Stimulated activated CD4-positive, alpha-beta T cell treated with anti-CD3 and anti-CD28 coated beads, Interleukin-1b, Interleukin-23, amount 100 ng/mL, for 24 hours (primary cell): ENCODE measurements around the gene ESRRA.
A peak's percentile ranks its signal among the peaks of the same experiment; 100 is the strongest.

Experiments
- DNase-seq, 4 experiments: peaks; one replicate each; pipeline ENCODE4 v3.0.0-alpha.2; 2020; ENCODE audit warnings: low read depth in 4 of 4, low spot score in 1 of 4

ESRRA gene

DNA sequence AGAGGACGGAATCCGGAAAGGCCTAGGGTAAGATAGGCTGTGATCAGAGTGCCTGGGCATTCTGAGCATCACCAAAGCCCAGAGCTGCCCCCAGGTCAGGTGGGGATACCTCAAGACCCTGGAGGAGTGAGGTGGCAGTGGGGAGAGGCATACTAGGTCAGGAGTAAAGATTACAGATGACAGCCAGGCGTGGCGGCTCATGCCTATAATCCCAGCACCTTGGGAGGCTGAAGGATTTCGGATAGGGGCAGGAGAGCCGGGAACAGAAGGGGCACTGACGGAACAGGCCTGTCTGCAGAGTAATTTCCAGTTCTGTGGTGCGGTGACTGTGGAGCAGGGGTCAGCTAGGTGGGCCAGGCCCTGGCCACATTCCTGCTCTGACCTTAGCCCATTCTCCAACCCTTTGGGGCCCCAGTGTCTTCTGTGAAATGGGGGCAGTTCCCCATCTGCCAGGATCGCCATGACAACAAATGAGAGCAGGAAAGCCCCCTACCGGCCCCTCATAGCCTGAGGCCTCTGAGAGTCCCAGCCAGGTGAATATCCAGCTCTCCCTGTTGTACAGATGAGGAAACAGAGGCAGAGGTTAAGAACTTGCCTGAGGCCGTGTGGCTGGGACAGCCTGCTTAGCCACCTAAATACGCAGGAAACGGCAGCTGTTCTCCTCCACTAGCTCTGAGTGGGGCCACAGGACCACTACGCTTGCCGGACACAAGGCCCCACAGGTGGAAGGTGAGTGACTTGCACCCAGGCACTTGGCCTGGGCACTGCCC, 30.1 kb upstream of the ESRRA start:
- DNase-seq: no peak

DNA sequence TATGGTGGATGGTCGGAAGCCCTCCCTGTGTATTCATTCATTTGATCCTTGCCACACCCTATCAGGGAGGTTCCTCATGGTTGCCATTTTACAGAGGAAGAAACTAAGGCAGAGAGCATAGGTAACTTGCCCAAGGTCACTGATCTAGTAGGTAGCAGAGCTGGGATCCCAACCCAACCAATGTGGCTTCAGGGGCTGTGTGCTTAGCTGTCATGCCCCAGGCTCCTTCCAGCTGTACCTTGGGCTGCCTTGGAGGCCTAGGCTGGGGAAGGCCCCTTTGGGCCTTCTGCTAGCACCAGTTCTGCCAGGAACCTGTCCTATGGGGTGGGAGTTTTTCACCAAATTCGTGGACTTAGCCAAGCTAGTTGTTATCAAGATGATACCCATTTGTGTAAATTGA, 29.5 kb upstream of the ESRRA start:
- no peak for DNase-seq

DNA sequence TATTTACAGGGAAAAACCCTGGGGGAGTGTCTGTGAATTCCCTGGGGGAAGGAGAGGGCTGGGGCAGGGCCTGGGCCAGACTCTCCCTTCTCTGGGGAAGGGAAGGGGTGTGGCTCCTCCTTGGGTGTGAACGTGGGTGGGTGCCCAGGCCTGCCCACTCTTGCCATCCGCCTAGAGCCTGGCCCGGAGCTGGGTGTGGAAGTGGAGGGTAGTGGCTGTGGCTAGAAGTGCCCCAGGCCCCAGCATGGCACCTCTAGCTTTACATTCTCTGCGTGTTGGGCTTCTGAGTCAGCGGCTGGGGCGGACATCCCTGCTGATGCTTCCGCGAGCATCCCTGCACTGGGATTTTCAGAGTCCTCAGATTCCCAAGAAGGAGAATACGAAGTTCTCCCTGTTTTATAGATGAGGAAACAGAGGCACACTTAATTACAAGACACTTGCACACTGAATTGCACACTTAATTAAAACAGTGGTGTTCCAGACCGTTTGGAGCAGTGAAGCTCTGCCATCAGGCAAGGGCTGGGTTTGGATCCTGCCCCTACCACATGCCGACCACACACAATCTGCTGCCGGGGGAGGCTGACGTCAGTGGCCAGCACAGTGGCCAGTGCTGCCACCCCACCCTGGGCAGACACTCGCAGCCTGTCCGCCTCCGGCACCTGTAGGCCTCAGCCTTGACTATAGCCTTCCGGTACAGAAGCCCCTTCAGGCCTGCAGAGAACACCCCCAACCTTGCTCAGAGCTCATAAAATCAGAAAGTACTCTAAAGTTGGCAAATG, 28.5 kb upstream of the ESRRA start:
- no peak for DNase-seq

DNA sequence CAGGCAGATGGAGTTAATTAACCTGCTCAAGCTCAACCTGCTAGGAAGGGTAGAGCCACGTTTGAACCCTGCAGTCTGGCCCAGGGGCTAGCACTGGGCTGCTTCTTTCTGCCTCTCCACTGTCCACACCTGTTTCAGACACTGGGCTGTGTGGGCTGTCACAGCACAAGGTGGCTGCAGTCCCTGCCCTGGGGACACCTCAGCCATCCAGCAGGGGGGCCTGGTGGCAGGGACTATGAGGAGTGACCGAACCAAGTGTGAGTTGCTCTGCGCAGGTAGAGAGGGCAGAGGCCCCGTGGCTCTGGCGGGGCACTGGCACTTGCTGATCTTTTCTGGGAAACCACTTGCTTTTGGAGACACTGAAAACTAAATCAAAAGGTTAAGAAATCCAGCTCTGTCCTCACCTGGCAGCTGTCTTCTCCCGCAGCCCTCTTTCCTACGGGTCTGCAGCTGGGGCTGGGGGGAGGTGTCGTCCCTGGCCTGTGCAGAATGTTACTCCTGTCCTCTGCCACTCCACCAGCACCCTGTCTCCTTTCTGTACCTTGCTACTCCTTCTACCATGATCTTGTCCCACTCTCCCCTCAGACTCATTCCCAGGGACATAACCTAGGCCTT, 26.6 kb upstream of the ESRRA start:
- no peak for DNase-seq

DNA sequence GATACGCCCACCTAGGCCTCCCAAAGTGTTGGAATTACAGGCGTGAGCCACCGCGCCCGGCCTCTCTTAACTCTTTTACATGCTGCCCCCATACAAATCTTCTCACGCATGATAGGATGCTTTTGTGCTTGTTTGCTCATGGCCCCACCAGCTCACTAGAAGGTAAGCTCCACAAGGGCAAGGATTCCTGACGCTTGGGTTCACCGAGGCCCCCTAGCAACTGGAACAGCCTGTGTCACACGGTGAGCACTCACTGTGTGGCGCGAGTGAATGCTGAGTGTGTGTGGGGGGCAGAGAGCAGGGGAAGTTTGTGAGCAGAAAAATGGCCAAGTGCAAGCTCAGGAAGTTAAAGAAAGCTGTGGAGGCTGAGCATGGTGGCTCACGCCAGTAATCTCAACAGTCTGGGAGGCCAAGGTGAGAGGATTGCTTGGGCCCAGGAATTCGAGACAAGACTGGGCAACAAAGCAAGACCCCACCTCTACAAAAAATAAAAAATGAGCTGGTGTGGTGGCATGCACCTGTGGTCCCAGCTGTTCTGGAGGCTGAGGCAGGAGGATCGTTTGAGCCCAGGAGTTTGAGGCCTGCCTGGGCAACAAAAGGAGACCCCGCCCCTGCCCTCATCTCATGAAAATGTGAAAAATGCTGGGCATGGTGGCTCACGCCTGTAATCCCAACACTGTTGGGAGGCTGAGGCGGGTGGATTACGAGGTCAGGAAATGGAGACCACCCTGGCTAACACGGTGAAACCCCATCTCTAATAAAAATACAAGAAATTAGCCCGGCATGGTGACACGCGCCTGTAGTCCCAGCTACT, 23.2 kb upstream of the ESRRA start:
- DNase-seq: no peak

DNA sequence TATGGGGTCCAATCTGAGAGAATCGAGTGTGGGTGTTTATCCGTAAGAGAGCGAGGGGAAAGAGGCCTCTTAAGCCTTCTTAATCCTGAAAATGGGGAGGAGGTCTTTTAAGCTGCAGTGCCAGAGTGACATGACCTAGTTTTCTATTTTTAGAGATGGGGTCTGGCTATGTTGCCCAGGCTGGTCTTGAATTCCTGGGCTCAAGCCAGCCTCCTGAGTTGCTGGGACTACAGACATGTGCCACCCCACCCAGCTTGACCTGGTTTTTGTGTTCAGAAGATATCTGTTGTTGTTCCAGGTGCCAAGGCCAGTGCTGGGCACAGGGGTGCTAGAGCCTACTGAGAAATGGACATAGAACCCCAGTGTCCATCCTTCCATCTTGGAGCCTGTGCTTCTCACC, 22.2 kb upstream of the ESRRA start:
- no peak for DNase-seq

DNA sequence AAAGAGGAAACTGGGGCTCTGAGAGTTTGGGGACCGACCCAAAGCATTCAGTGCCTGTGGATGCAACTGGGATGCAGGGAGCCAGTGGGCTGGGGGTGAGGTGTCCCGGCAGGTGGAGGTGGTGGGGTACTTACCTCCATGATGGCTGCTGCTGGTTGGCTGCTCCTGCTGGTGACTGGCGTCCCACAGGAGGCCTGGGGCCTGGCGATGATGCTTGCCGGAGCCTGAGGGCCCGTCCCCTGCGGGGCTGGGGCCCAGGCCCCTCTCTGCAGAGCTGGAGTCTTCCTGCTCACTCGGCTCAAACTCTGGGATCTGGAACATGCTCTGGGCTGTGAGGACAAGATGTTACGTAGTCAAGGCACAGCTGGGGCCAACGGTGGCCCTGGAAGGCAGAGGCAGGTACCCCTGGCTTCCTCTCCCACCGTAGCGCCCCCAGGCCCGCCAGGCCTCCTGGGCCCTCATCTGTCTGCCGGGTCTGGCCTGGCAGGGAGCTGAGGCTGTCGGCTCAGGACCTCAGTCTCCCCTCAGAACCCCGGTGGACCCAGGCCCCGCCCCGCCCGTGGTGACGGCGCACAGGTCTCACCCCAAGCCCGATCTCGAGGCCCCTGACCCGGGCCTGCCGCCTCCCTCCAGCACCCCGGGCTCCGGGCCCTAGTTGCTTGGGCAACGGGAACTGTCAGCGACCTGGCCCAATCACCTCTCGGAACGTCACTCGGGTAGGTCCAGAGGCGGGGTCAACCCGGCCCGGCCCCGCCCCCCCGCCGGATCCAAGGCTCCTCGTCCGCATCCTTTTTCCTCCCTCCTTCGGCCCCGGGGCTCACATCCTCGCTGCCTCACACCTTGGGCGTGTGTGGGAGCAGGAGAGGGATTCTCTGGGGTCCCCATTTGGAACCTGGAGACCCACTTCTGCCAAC, 21.0 kb upstream of the ESRRA start, which contains the start of gene BAD:
BAD (minus strand) TSS at position 618 of the 914 bp plus-strand sequence; CDS start at position 321, 297 bp downstream.
- peak; percentile 84 to 93 (median 88) for DNase-seq

DNA sequence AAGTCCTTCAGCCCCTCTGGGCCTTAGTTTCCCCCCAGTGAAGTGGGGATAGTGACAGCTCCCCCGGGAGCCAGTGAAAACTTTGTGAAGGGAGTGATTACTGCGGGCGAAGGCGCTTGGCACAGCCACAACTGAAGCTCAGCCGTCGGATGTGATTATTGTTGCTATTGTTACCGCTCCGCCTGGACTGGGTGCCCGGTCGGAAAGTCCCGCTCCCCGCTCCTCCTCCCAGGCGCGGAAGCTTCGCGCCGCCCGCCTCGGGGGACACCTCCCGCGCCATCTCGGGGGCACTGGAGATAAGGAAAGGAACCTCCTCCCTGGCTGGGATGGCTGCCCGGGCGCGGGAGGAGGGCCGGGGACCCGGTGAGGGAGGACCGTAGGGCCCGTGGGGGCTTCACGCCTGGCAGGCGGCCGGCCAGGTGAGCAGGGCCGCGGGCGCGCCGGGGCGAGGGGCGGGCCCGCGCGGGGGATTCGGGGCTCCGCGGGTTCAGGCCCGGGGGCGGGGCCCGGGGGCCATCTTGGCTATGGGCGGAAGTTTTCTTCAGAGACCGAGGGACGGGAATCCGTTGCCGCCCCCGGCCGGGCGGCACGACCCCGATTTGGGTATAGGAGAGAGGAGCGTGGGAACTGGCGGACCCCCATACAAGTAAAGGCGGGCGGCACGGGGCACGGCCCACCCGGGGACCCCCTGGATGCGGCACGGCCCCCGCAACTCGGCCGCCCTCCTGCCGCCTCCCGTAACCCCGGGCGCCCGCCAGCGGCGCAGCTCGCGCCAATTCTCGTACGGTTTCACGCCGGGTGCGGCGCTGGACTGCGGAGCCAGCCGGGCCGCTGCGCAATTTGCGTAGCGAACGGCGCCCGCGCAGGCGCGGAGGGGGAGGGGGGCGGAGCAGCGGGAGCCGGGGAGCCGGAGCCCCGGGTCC, 20.1 kb upstream of the ESRRA start, which contains the start of gene GPR137:
GPR137 (plus strand) TSS at position 887 of the 923 bp plus-strand sequence. CDS start 677 bp downstream, outside the sequence.
- DNase-seq: peak; percentile 79 to 90 (median 86)

DNA sequence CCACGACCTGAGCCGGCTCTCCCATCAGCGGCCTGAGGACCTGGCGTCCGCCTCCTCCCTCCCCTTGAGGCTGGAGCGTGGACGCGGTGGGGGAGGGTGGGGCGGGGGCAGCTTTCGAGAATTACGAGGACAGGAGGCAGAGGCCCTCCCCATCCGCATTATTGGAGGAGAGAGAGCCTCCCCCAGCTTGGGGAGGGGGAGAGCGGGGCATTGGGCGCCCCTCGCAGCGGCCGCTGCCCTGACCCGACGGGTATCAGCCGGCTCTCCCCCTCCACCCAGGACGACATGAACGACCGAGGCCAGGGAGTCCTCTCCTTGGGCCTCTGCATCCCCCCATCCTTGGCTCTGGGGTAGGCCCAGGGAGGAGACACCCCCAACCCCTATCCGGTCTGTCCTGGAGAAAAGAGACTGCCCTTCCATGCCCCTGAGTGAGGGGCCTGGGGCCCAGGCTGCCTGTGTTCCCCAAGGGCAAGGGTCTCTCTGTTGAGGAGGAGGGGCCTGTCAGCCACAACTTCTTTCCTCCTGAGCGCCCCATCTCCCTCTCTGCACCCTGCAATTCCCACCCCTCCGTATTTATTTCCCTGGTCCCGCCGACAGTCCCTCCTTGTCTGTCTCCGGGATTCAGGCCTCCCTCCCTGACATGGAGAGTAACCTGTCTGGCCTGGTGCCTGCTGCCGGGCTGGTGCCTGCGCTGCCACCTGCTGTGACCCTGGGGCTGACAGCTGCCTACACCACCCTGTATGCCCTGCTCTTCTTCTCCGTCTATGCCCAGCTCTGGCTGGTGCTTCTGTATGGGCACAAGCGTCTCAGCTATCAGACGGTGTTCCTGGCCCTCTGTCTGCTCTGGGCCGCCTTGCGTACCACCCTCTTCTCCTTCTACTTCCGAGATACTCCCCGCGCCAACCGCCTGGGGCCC, 19.2 kb upstream of the ESRRA start:
- DNase-seq: no peak

DNA sequence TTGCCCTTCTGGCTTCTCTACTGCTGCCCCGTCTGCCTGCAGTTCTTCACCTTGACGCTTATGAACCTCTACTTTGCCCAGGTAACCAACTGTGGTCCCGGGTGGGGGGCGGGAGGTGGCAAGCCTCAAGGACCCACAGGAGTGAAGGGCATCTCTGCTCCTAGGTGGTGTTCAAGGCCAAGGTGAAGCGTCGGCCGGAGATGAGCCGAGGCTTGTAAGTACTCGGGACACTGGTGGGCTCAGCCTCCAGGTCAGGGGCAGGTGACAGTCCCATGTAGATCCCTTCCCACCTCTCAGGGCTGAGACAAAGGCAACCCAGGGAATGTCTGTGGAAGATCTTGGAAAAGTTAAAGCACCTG, 18.5 kb upstream of the ESRRA start:
- no peak for DNase-seq

DNA sequence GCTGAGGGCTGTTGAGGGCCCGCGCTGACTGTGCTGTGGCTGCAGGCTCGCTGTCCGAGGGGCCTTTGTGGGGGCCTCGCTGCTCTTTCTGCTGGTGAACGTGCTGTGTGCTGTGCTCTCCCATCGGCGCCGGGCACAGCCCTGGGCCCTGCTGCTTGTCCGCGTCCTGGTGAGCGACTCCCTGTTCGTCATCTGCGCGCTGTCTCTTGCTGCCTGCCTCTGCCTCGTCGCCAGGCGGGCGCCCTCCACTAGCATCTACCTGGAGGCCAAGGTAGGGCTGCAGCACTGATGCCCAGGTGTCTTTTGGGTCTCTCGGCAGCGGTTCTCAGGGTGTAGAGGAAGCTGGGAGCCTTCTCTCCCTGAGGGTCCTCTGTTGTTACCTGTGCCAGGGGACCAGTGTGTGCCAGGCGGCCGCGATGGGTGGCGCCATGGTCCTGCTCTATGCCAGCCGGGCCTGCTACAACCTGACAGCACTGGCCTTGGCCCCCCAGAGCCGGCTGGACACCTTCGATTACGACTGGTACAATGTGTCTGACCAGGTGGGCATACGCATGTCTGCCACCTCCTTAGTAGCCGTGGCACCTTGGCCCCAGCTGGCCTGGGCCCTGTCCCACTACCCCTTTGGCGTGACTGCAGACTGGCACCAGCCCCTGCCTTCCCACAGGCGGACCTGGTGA, 17.5 kb upstream of the ESRRA start:
- DNase-seq: no peak

DNA sequence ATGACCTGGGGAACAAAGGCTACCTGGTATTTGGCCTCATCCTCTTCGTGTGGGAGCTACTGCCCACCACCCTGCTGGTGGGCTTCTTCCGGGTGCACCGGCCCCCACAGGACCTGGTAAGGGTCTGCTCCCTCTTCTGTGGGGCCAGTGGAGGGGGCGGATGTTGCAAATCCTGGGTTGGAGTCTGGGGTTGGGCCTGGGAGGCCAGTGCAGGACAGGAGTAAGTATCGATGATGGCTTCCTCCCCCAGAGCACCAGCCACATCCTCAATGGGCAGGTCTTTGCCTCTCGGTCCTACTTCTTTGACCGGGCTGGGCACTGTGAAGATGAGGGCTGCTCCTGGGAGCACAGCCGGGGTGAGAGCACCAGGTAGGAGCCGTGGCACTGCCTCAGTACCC, 17.0 kb upstream of the ESRRA start:
- no peak for DNase-seq

DNA sequence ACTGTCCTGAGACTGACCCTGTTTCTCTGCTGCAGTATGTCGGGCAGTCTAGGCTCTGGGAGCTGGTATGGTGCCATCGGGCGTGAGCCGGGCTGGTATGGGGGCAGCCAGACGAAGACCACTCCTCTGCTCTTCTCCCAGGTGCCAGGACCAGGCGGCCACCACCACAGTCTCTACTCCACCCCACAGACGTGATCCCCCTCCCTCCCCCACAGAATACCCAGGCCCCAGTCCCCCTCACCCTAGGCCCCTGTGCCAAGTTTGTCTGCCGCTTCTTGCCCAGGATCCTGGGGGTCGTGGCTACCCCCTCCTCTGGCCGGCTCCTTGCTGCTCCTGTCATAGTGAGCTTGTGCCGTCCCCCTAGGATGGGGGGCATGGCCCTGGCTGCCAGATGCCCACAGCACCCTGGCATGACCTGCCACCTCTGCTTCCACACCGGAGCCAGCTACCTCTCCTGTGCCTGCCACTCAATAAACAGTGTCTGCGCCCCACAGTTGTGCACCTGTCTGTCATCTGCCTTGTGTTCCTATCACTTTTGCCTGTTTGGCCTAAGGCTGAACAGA, 16.2 kb upstream of the ESRRA start:
- no peak for DNase-seq

DNA sequence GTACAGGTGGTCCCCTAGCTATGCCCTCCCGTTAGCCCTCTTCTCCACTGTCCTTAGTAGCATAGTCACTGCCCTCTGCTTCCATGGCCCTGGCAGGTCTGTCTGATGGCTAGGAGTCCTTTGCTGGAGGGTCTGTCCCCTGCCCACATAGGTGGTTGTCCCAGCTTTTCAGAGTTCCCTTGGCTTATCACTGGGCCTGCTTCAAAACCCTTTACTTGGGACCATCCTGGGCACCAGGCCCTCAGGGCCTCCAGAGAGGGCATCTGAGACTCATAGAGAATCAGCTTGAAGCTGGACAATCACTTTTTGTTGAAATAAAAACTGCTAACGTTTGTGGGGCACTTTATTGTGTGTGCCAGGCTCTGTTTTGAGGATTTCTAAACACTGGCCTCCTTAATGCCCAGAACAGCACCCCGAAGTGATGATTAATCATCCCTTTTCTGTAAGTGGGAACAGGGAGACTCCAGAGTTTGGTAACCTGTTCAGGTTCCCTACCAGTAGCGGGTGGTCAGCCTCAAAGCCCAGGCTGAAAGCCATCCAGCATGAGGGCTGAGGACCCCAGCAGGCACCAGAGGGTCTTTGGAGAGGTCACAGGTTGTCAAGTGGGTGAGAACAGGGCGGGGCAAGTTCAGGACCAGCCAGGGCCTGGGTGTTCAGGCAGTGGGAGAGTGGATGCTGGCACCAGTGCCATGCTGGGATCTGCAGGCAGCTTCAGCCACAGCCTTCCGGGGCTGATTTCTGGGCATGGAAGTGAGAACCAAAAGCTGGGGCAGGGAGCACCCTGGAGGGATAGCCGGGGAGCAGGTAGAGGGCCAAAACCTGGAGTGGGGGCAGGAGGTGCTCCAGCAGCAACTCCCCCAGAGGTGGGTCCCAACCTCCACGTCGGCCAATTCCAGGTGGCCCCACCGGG, 14.7 kb upstream of the ESRRA start:
- no peak for DNase-seq

DNA sequence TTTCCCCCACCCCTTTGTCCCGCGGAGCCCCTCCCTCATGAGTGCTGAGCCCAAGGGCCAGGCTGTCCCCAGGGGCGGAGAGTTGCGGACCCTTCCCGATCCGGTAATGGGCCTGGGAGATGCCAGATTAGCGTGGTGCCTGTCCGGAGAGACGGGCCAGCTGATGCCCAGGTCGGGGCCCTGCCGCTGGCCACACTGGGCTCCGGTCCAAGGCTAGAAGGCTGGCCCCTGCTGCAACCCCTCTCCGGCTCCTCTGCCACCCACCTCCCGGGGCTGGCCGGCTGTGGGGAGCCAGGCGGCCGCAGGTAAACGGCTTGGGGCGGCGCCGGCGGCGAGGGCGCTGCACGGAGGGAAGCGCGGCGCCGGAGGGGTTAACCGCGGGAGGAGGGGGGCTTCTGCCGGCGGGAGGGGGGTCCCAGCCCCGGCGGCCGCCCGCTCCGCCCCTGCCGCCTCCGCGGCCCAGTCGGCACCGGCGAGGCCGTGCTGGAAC, 14.0 kb upstream of the ESRRA start, which contains the start of gene KCNK4:
KCNK4 (plus strand) TSS at position 41 of the 490 bp plus-strand sequence. CDS start 1,717 bp downstream, outside the sequence.
- no peak for DNase-seq
